GM10847 (cell line): ENCODE data around the gene RTL10.

ENCODE experiments used
- POLR2A ChIP-seq: IDR thresholded peaks from 2 replicates; pipeline ENCODE4 v1.6.1; 2011; ENCODE audit not compliant: insufficient read length; ENCODE audit errors: extremely low read depth

RTL10 gene

DNA sequence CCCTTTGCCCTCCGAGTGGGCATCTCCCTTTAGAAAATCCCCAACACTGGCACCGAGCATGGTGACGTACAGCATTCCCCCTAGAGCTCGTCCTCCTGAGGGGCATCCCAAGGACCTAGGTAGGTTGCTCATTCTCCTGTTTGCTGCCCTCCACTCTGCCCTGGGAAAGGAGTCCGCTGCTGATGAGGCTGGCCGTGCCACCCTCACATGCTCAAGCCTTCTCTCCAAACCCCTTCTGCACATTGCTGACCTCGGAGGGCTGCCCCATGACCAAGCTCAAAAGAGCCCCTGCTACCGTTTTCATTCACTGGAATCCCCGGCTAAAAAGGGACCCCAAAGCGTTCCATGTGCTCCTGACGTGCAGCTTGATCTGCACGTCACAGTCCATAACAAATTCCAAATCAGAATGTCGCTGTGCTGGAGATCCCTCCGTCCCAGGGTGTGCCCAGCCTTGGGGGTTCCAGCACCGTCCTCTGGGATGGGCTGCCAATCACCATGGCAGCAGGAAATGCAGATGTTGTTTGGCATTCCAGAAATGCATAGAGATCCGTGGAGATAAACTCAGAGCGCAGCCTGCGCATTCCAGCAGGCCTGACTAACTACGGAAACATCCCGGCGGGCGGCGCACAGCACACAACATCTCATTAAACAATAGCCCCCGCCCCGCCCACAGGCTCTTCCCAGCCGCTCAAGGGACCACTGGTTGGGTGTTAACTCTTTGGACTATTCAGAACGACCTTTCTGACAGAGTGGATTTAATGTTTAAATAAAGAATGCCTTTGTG lies 26.3 kb upstream of the RTL10 start:
- TF ChIP-seq POLR2A, result no peak

DNA sequence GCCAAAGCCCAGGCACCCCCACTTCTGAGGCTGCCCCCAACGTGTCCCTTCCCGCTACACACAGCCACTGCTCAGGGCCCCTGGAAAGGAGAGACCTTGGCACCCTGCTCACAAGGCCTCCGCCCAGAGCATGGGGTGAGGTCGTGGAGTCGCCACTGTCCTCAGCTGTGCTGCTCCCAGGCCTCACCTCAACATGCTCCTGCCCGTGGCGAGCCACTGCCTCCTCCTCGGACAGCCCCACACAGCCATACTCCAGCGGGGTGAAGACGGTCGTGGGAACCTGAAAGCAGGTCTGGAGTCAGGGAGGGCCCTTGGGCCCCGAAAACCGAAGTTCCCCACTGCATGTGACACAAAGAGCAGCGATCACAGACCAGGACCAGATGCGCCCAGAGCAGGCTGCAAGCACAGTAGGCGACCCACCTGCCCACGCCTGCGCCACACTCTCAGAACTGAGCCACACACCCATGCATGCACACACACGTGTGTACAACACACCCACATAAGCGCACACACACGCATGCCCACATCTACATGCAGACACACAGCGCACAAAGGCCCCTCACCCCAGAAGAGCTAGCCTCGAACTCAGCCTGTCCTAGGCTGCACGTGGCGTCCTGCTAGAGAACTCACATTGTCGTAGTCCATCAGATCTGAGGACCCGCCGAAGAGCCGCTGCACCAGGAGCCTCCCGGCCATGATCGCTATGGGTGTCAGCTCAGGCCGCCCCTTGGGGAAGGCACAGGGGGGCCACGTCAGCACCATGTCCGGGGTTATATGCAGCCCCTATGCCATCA lies 25.5 kb upstream of the RTL10 start:
- no peak for TF ChIP-seq POLR2A

DNA sequence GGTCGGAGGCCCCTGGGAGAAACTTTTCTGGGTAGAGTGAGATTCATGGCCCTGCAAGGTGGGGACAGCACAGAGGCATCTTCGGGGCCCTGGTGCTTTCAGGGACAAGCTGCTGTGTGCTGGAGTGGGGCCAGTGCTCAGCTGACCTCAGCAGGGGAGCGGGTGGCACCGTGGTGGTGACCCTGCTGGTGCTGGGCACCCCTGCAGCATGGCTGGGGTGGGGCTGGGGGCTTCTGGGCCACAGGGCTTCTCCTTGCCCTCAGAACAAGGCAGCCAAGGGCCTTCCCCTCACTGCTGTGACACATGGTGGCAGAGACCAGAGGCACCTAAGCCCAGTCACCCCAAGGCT lies 24.9 kb upstream of the RTL10 start:
- no peak for TF ChIP-seq POLR2A

- TF ChIP-seq POLR2A, result no peak
These were observed 24.5 kb upstream of the RTL10 start for GRCh38 chr22:19879246-19879570.

DNA sequence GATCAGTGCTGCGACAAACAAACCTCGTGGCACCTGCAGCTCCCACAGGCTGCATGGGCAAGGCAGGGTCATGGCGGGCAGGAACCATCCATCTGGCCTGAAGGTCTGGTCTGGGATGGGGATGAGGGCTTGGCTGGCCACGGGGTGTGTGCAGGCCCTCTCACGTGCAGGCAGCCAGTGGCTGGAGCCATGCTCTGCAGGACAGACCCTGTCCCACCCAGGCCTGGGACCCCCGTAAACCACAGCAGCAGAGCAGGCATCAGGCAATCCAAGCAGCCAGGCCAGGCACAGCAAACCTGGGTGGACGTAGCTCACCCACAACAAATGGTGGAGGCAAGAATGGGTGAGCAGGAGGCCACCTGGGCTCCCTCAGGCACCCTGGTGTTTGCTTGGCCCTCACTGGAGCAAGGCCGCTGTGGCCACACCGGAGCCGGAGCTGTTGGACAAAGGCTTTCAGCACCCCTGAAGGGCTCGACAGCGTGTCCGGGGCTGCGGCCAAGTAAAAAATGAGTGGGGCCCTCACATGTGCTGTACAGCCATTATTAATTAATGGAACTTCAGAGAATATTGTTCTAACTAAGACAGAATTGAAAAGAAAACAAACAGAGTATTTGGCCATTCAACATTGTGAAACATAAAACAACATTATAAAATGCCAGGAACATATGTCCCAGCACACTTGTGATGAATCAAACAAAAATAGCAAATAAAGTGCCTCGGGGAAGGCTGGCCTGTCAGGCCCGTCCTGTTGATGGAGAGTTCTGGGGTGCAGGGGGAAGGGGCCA lies 24.0 kb upstream of the RTL10 start:
- no peak for TF ChIP-seq POLR2A

DNA sequence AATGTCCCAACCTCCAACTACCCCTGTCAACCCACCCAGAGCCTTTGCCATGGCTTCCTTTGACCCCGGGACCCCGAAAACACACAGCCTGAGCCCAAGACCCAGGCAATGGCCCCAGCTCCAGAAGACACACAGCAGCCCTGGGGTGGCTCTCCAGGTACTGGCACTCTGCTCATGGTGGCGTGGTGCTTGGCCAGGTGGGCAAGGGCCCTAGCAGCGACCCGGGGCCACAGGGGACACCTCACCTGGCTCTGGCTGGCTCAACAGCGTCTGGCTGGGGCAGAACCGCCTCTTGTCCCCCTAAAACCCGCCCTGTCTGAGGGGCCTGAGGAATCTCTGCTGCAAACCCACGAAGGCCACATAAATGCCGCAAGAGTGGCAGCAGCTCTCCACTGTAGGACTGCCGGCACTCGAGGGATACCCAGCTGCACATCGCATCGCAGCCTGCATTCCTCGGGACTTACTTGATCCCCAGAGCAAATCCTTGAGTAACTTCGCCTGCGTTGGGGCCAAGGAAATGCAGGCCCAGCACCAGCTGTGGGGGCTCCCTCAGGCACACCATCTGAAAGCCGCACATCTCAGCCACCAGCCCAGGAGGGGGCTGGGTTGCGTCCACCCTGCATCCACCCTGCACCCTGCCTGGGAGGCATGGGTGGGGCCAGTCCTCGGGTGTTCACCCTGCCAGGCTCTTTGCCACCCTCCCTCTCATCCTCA lies 23.1 kb upstream of the RTL10 start:
- TF ChIP-seq POLR2A, result no peak

DNA sequence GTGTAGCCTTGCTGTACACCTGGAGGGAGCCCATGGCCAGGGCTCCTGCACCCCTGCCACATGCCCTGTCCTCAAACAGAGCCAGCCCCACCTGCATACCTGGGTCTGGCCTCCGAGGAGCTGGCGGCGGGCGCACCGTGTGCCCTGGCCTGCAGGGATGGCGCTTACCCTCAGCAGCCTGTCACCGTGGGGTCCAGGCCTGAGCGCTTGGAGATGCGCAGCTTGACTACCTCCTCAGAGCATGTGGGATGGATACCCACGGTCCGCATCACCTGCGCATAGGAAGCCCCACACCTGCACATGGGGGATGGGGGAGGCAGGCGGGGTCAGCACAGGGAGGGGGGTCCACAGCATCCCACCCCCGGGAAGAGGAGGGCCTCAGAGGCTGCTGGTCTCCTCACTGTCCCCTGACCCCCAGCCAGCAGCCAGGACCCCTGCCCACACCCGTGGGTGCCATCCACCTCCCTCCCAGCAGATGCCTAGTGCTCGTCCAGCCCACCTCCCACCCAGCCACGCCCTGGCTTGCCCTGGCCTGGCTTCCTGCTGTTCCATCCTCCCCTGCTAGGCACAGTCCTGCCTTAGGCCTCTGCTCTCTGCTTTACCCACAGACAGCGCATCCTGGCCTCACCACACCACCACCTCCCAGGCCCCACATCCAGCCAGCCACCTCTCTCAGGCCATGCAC lies 22.4 kb upstream of the RTL10 start:
- TF ChIP-seq POLR2A, result no peak

DNA sequence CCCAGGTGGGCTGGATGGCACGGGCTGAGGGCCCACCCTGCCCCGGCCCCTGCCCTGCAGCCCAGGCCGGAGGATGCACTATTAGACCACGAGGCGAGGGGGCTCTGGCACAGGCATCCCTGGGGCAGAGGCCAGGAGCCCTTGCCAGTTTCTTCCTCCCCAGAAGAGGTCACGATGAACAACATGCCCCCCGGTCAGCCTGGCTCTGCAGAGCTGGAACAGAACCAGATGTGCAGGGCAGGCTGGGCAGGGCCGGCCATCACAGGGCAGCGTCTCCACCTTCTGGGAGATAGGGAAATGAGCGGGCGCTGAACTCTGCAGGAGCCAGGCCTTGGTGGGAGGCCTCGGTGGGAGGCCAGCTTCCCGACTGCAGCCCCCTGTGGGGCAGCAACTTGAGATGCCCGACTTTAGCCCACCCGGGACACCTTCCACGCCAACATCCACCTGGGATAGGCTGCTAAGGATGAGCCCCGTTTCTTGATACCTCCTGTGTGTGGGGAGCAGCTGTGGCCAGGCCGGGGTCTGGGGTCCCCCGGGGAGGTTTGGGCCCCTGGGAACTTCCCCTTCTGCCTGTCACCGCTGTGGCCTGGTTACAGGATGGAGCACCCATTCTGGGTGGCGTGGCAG lies 21.8 kb upstream of the RTL10 start:
- TF ChIP-seq POLR2A, result no peak

GRCh38 chr22:19875531-19876313 lies 21.0 kb upstream of the RTL10 start:
- TF ChIP-seq POLR2A, result no peak

- TF ChIP-seq POLR2A, result no peak
These were observed 20.4 kb upstream of the RTL10 start for GRCh38 chr22:19875061-19875530.

GRCh38 chr22:19874307-19875060 lies 19.8 kb upstream of the RTL10 start:
- TF ChIP-seq POLR2A, result no peak

- no peak for TF ChIP-seq POLR2A
These were observed 19.3 kb upstream of the RTL10 start for GRCh38 chr22:19873960-19874306.
